ENCODE results near the gene KMT5B.

The KMT5B gene

DNA sequence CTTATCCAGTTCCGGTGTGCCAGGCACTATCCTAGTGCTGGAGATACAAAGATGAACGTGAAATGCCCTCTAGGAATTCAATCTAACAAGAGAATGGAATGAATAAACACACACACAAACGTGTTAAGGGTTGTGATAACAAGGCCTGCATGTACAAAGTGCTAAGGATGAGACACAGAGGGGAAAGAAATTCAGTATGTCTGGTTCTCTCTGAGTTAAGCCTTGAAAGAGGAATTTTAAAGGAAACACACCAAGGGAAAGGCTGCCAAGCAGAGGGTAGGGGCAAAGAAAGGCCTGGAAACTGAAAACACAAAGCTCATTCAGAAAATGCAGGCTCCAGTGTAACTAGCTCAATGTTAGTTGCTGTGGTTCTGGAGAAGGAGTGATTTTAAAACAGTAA lies 96.1 kb downstream of the KMT5B start:
- no peak for DNase-seq

DNA sequence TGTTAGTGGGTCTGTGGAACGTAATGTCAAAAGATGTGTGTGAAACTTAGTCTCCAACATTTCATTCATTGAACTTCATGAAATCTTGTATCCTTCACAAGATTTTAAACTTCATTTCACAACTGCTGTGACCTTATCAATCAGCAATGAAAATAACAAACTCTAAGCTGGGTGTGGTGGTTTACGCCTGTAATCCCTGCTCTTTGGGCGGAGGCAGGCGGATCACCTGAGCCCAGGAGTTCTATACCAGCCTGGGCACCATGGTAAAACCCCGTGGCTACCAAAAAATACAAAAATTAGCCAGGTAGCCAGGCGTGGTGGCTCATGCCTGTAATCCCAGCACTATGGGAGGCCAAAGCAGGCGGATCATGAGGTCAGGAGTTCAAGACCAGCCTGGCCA lies 97.0 kb downstream of the KMT5B start:
- DNase-seq = no peak

DNA sequence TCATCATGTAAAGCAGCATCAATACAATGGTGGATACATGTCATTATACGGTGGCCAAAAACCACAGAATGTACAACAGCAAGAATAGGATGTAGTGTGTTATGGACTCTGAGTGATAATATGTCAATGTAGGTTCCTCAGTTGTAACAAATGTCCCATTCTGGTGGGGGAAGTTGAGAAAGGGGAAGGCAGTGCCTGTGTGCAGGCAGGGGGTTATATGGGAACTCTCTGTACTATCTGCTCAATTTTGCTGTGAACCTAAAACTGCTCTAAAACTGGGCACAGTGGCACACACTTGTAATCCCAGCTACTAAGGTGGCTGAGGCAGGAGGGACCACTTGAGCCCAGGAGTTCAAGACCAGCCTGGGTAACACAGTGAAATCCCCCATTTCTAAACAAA lies 97.8 kb downstream of the KMT5B start:
- no peak for DNase-seq

DNA sequence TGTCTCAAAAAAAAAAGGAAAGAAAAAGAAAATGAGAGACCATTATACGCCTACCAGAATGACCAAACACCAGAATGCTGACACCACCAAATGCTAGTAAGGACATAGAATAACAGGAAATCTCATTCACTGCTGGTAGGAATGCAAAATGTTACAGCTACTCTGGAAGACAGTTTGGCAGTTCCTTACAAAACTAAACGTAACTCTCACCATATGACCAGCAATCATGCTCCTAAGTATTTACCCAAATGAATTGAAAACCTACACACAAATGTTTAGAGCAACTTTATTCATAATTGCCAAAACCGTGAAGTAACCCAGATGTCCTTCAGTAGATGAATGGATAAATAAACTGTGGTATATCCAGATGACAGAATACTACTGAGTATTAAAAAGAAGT lies 99.1 kb downstream of the KMT5B start:
- no peak for DNase-seq

DNA sequence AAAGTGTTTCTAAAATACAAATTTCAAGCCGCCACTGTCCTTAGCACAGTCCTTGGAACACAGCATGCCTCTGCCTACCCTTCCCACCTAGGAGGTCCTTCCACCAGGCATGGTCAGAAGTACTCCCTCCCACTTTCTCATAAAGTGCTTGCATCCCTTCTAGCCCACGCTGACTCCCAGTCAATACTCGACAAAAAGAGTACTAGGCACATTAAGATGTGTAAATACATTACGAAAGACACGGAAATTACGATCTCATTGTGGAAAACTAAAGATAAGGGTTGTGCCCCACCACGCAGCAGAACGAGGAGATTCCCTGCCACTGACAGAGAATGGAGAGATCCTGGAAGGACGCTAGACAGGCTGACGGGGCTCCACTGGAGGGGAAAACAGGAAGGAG lies 105.4 kb downstream of the KMT5B start:
- DNase-seq = no peak

DNA sequence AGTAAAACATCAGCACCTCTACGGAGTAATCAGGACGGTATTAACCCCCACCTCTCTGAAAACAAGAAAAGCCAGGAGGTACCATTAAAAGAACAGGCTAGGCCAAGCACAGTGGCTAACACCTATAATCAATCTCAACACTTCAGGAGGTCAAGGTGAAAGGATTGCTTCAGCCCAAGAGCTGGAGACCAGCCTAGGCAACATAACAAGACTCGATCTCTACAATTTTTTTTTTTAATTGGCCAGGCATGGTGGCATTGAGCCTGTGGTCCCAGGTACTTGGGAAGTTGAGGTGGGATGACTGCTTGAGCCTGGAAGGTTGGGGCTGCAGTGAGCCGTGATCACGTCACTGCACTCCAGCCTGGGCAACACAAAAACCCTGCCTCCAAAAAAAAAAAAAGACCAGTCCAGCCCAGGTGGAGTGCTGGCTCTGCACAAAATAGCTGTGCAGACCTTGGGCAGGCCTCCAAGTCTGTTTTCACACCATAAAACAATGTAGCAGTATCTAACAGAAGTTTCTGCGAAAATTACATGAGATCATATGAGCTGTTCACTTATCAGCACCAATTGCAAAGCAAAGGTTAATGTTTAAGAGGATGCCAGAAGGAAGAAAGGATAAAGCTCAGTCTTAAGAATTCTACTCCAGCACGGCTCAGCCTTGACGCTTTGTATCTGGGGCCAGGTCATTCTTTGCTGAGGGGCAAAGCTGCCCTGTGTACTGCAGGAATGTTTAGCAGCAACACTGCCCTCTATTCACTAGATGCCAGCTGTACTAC lies 106.7 kb downstream of the KMT5B start:
- DNase-seq = no peak
